ENCODE results near the gene NMT1.

Gene NMT1

GRCh38 chr17:45016237-45016636, 44.9 kb upstream of the NMT1 start:
- Histone ChIP-seq H3K4me3 (ENCODE audit: low read length) (no peak overlapping the region), H3K4me2 (ENCODE audit: low read length) (no peak overlapping the region), H3K4me1 (ENCODE audit: control insufficient read depth, low read length) (peaks cover 14% of the 10 kb centered on the region), H3K9me2 (replicated peaks; ENCODE audit: control insufficient read depth, low read length) (no peaks in the 10 kb centered on the region), H3K27me3 (ENCODE audit: control insufficient read depth, low read length) (peaks cover 39% of the 10 kb centered on the region), H3K9me3 (ENCODE audit: control insufficient read depth, insufficient read depth, low read length) (no peaks in the 10 kb centered on the region), H3F3A (ENCODE audit: control insufficient read depth, insufficient read depth) (no peaks in the 10 kb centered on the region), H3K36me3 (ENCODE audit: control insufficient read depth, low read length) (no peaks in the 10 kb centered on the region), H4K20me1 (ENCODE audit: control insufficient read depth, insufficient read depth, low read depth, low read length) (peaks cover 2% of the 10 kb centered on the region; the same call in 1 of the 2 replicates), H3K27ac (ENCODE audit: low read depth, low read length) (no peak overlapping the region), H3K79me2 (ENCODE audit: control insufficient read depth, low read length) (no peaks in the 10 kb centered on the region)
- TF ChIP-seq EZH2phosphoT487 (IDR thresholded peaks at IDR 0.05; ENCODE audit: borderline replicate concordance, low read length) (no peak), CTCF (IDR thresholded peaks at IDR 0.05; ENCODE audit: low read depth, low read length, poor library complexity, severe bottlenecking) (no peak)

- no peaks in the 10 kb centered on the region for H3K79me2 ChIP-seq (ENCODE audit: control insufficient read depth, low read length)
- no peaks in the 10 kb centered on the region for H3K9me2 ChIP-seq (replicated peaks; ENCODE audit: control insufficient read depth, low read length)
- H3K4me3 ChIP-seq (ENCODE audit: low read length): no peak overlapping the region
- H4K20me1 ChIP-seq (ENCODE audit: control insufficient read depth, insufficient read depth, low read depth, low read length): peaks cover 5% of the 10 kb centered on the region; the same call in 1 of the 2 replicates
- peaks cover 20% of the 10 kb centered on the region for H3K4me1 ChIP-seq (ENCODE audit: control insufficient read depth, low read length)
- H3K4me2 ChIP-seq (ENCODE audit: low read length): no peak overlapping the region
- no peak overlapping the region for H3K27ac ChIP-seq (ENCODE audit: low read depth, low read length)
- no peaks in the 10 kb centered on the region for H3K9me3 ChIP-seq (ENCODE audit: control insufficient read depth, insufficient read depth, low read length)
- peaks cover 44% of the 10 kb centered on the region for H3K27me3 ChIP-seq (ENCODE audit: control insufficient read depth, low read length)
- no peaks in the 10 kb centered on the region for H3F3A ChIP-seq (ENCODE audit: control insufficient read depth, insufficient read depth)
- TF ChIP-seq CTCF (IDR thresholded peaks at IDR 0.05; ENCODE audit: low read depth, low read length, poor library complexity, severe bottlenecking): peak; percentile 43
- TF ChIP-seq EZH2phosphoT487 (IDR thresholded peaks at IDR 0.05; ENCODE audit: borderline replicate concordance, low read length): no peak
- no peaks in the 10 kb centered on the region for H3K36me3 ChIP-seq (ENCODE audit: control insufficient read depth, low read length)
Measured at GRCh38 chr17:45016823-45017222, 44.3 kb upstream of the NMT1 start.

GRCh38 chr17:45018514-45018847, 42.6 kb upstream of the NMT1 start:
- Histone ChIP-seq H4K20me1 (ENCODE audit: control insufficient read depth, insufficient read depth, low read depth, low read length) (peaks cover 5% of the 10 kb centered on the region; the same call in 1 of the 2 replicates), H3F3A (ENCODE audit: control insufficient read depth, insufficient read depth) (no peaks in the 10 kb centered on the region), H3K27me3 (ENCODE audit: control insufficient read depth, low read length) (peaks cover 44% of the 10 kb centered on the region), H3K4me3 (ENCODE audit: low read length) (peak overlapping the region; percentile 52), H3K9me2 (replicated peaks; ENCODE audit: control insufficient read depth, low read length) (no peaks in the 10 kb centered on the region), H3K4me1 (ENCODE audit: control insufficient read depth, low read length) (peaks cover 34% of the 10 kb centered on the region), H3K4me2 (ENCODE audit: low read length) (peak overlapping the region; percentile 66), H3K36me3 (ENCODE audit: control insufficient read depth, low read length) (no peaks in the 10 kb centered on the region), H3K79me2 (ENCODE audit: control insufficient read depth, low read length) (no peaks in the 10 kb centered on the region), H3K9me3 (ENCODE audit: control insufficient read depth, insufficient read depth, low read length) (no peaks in the 10 kb centered on the region), H3K27ac (ENCODE audit: low read depth, low read length) (no peak overlapping the region)
- TF ChIP-seq EZH2phosphoT487 (IDR thresholded peaks at IDR 0.05; ENCODE audit: borderline replicate concordance, low read length): no peak
- TF ChIP-seq CTCF (IDR thresholded peaks at IDR 0.05; ENCODE audit: low read depth, low read length, poor library complexity, severe bottlenecking): no peak

Data from DOHH2 (cell line).